ENCODE results near the gene TEN1.
"Not testable (repeated sequence)": the region's sequence is repeated elsewhere in the genome, so short reads cannot be mapped to it uniquely, and the experiment has no call there.

TEN1 gene

GRCh38 chr17:75959839-75960511 lies 19.1 kb upstream of the TEN1 start:
- Mint-ChIP-seq H3K36me3 (peaks cover 23 to 36% of the 10 kb centered on the region in 2 donors), H3K27me3 (no peaks in the 10 kb centered on the region), H3K27ac (no peak overlapping the region), H3K4me3 (no peak overlapping the region), H3K9me3 (no peaks in the 10 kb centered on the region), H3K4me1 (peaks cover 2 to 18% of the 10 kb centered on the region in 2 donors)
- DNase-seq, result no peak
- ATAC-seq (replicated peaks), result no peak

- Mint-ChIP-seq H3K27me3 (no peaks in the 10 kb centered on the region), H3K4me1 (peaks cover 4 to 21% of the 10 kb centered on the region in 2 donors), H3K4me3 (no peak overlapping the region), H3K9me3 (no peaks in the 10 kb centered on the region), H3K27ac (no peak overlapping the region), H3K36me3 (peaks cover 7 to 21% of the 10 kb centered on the region in 2 donors)
- no peak for DNase-seq
- no peak for ATAC-seq (replicated peaks)
Observed at GRCh38 chr17:75965468-75965867, 13.6 kb upstream of the TEN1 start.

GRCh38 chr17:75969044-75969443 lies 10.0 kb upstream of the TEN1 start:
- H3K27ac Mint-ChIP-seq; H3K9me3 Mint-ChIP-seq; DNase-seq; H3K4me3 Mint-ChIP-seq; ATAC-seq (replicated peaks); H3K27me3 Mint-ChIP-seq: not testable (repeated sequence)
- peaks cover 4 to 15% of the 10 kb centered on the region in 2 donors for H3K4me1 Mint-ChIP-seq
- H3K36me3 Mint-ChIP-seq, result peaks cover 10 to 25% of the 10 kb centered on the region in 2 donors

GRCh38 chr17:75970011-75970523 lies 9.0 kb upstream of the TEN1 start:
- H3K36me3 Mint-ChIP-seq, result peaks cover 9 to 21% of the 10 kb centered on the region in 2 donors
- ATAC-seq (replicated peaks), result no peak

GRCh38 chr17:75970626-75971025 lies 8.4 kb upstream of the TEN1 start:
- DNase-seq (no peak), ATAC-seq (replicated peaks) (no peak)
- Mint-ChIP-seq H3K27me3 (no peaks in the 10 kb centered on the region), H3K27ac (no peak overlapping the region), H3K9me3 (no peaks in the 10 kb centered on the region), H3K4me1 (peaks cover 5 to 18% of the 10 kb centered on the region in 2 donors), H3K36me3 (peaks cover 10 to 21% of the 10 kb centered on the region in 2 donors), H3K4me3 (no peak overlapping the region)

More at GRCh38 chr17:75970011-75970523, 9.0 kb upstream of the TEN1 start:
- Mint-ChIP-seq H3K27me3 (no peaks in the 10 kb centered on the region), H3K9me3 (no peaks in the 10 kb centered on the region), H3K4me1 (peaks cover 4 to 12% of the 10 kb centered on the region in 2 donors), H3K4me3 (no peak overlapping the region), H3K27ac (no peak overlapping the region)
- DNase-seq, result no peak

- Mint-ChIP-seq H3K4me1 (peaks cover 8 to 37% of the 10 kb centered on the region in 2 donors), H3K36me3 (peaks cover 11 to 26% of the 10 kb centered on the region in 2 donors)
- not testable (repeated sequence) for DNase-seq; H3K27ac Mint-ChIP-seq; H3K27me3 Mint-ChIP-seq; ATAC-seq (replicated peaks); H3K4me3 Mint-ChIP-seq; H3K9me3 Mint-ChIP-seq
Observed at GRCh38 chr17:75975187-75975586, 3.9 kb upstream of the TEN1 start.

- Mint-ChIP-seq H3K27ac (no peak overlapping the region), H3K4me1 (peaks cover 8 to 38% of the 10 kb centered on the region in 2 donors), H3K4me3 (no peak overlapping the region), H3K9me3 (no peaks in the 10 kb centered on the region), H3K27me3 (no peaks in the 10 kb centered on the region), H3K36me3 (peaks cover 11 to 26% of the 10 kb centered on the region in 2 donors)
- no peak for DNase-seq
- no peak for ATAC-seq (replicated peaks)
Observed at GRCh38 chr17:75975757-75976174, 3.3 kb upstream of the TEN1 start.

GRCh38 chr17:75976175-75976848 lies 2.7 kb upstream of the TEN1 start:
- Mint-ChIP-seq H3K4me1 (peaks cover 8 to 44% of the 10 kb centered on the region in 2 donors), H3K9me3 (no peaks in the 10 kb centered on the region), H3K27me3 (no peaks in the 10 kb centered on the region), H3K27ac (no peak overlapping the region), H3K4me3 (no peak overlapping the region), H3K36me3 (peaks cover 11 to 25% of the 10 kb centered on the region in 2 donors)
- ATAC-seq (replicated peaks), result no peak
- no peak for DNase-seq

GRCh38 chr17:75979705-75980187 lies 706 bp downstream of the TEN1 start:
- Mint-ChIP-seq H3K9me3 (no peaks in the 10 kb centered on the region), H3K4me1 (peaks cover 7 to 44% of the 10 kb centered on the region in 2 donors), H3K27ac (peak overlapping the region; percentile 100), H3K4me3 (peak overlapping the region; percentile 99 to 100), H3K27me3 (no peaks in the 10 kb centered on the region), H3K36me3 (peaks cover 5 to 11% of the 10 kb centered on the region in 2 donors)
- DNase-seq (no peak), ATAC-seq (replicated peaks) (peak; percentile 25 to 35)

GRCh38 chr17:75980188-75981018 lies 1.4 kb downstream of the TEN1 start:
- Mint-ChIP-seq H3K4me3 (peak overlapping the region; percentile 99 to 100), H3K9me3 (no peaks in the 10 kb centered on the region), H3K4me1 (peaks cover 7 to 39% of the 10 kb centered on the region in 2 donors), H3K27me3 (no peaks in the 10 kb centered on the region), H3K27ac (peak overlapping the region; percentile 100), H3K36me3 (peaks cover 5 to 13% of the 10 kb centered on the region in 2 donors)
- DNase-seq (no peak), ATAC-seq (replicated peaks) (no peak)

GRCh38 chr17:75981019-75981615 lies 2.1 kb downstream of the TEN1 start:
- ATAC-seq (replicated peaks) (no peak), DNase-seq (no peak)
- H3K27ac Mint-ChIP-seq, result no peak overlapping the region
- no peaks in the 10 kb centered on the region for H3K9me3 Mint-ChIP-seq
- H3K4me3 Mint-ChIP-seq, result peak overlapping the region; percentile 32 to 44
- peaks cover 5 to 12% of the 10 kb centered on the region in 2 donors for H3K36me3 Mint-ChIP-seq
- no peaks in the 10 kb centered on the region for H3K27me3 Mint-ChIP-seq
- peaks cover 4 to 32% of the 10 kb centered on the region in 2 donors for H3K4me1 Mint-ChIP-seq

- ATAC-seq (replicated peaks), result no peak
- Mint-ChIP-seq H3K36me3 (peaks cover 12 to 13% of the 10 kb centered on the region in 2 donors), H3K4me3 (no peak overlapping the region), H3K27me3 (no peaks in the 10 kb centered on the region), H3K9me3 (no peaks in the 10 kb centered on the region), H3K4me1 (peaks cover 0 to 19% of the 10 kb centered on the region in 2 donors), H3K27ac (no peak overlapping the region)
- DNase-seq, result no peak
Observed at GRCh38 chr17:75983501-75984181, 4.6 kb downstream of the TEN1 start.

GRCh38 chr17:75985986-75986385 lies 6.9 kb downstream of the TEN1 start:
- Mint-ChIP-seq H3K27me3 (no peaks in the 10 kb centered on the region), H3K4me1 (peaks cover 0 to 3% of the 10 kb centered on the region in 2 donors), H3K4me3 (no peak overlapping the region), H3K36me3 (peaks cover 9 to 11% of the 10 kb centered on the region in 2 donors), H3K27ac (no peak overlapping the region), H3K9me3 (no peaks in the 10 kb centered on the region)
- DNase-seq (no peak), ATAC-seq (replicated peaks) (no peak)

Data from stimulated activated naive B cell treated with anti-CD40 and anti-IgM and Interleukin-4, amounts not matched to agents 10 μg/mL and 1 μg/mL and 100 μg/mL, for 72 hours (primary cell).